Measurements from ENCODE around the gene TUBGCP2. TPM values are rescaled to one million over a fixed set of nuclear protein-coding genes. Genes with fewer than 3 reads are reported as not detected.

TUBGCP2 gene
- total RNA-seq, 1 experiment from 2014 or later: 52.4 TPM

DNA sequence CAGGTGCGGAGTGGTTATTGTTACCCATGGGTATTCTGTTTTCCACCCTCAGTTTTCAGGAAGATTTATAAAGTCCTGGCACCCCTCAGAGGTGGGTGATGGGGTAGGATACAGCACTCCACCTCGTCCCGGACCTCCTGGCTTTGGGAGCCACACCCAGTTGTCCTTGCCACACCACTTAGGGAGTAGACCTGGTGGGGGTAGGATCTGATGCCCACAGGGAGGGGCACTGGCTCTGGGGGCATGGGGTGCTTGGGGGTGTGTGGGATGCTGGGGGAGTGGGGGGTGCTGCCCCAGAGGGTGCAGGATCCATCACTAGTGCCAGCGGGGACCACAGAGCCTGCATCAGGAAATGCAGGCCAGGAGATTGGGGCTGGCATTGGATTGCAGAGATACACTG is 4.5 kb upstream of the TUBGCP2 start:
- H2BK12ac ChIP-seq (ENCODE audit: insufficient read length, low read depth, low read length): no peak overlapping the region
- H3K23me2 ChIP-seq (ENCODE audit: insufficient read length, low read depth, low read length, poor library complexity, severe bottlenecking): peaks cover 4% of the 10 kb centered on the region
- peaks cover 2 to 9% of the 10 kb centered on the region in 2 experiments; a peak in 2 of 4 replicates for H3K4me1 Mint-ChIP-seq
- no peak overlapping the region for H2AK5ac ChIP-seq (ENCODE audit: insufficient read length, low read length)
- H4K91ac ChIP-seq (ENCODE audit: insufficient read length, low read depth, low read length): no peak overlapping the region
- H3K23ac ChIP-seq (ENCODE audit: insufficient read length, low read depth, low read length): no peak overlapping the region
- no peak overlapping the region for H3K4me2 ChIP-seq (ENCODE audit: insufficient read depth, insufficient read length, low read length)
- no peaks in the 10 kb centered on the region for H3K27me3 ChIP-seq (ENCODE audit: insufficient read depth, low read length)
- H3K14ac ChIP-seq (ENCODE audit: insufficient read depth, low read length): no peak overlapping the region
- H4K5ac ChIP-seq (ENCODE audit: insufficient read length, low read depth, low read length): no peak overlapping the region
- H3K27ac ChIP-seq (ENCODE audit: insufficient read length, low read depth, low read length): no peak overlapping the region
- no peak overlapping the region for H2BK20ac ChIP-seq (ENCODE audit: low read depth, low read length, poor library complexity, severe bottlenecking)
- TF ChIP-seq, protein P1, sequence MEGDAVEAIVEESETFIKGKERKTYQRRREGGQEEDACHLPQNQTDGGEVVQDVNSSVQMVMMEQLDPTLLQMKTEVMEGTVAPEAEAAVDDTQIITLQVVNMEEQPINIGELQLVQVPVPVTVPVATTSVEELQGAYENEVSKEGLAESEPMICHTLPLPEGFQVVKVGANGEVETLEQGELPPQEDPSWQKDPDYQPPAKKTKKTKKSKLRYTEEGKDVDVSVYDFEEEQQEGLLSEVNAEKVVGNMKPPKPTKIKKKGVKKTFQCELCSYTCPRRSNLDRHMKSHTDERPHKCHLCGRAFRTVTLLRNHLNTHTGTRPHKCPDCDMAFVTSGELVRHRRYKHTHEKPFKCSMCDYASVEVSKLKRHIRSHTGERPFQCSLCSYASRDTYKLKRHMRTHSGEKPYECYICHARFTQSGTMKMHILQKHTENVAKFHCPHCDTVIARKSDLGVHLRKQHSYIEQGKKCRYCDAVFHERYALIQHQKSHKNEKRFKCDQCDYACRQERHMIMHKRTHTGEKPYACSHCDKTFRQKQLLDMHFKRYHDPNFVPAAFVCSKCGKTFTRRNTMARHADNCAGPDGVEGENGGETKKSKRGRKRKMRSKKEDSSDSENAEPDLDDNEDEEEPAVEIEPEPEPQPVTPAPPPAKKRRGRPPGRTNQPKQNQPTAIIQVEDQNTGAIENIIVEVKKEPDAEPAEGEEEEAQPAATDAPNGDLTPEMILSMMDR (conservative IDR thresholded peaks at IDR 0.05): no peak
- no peaks in the 10 kb centered on the region for H3K79me1 ChIP-seq (ENCODE audit: insufficient read depth, low read depth, low read length, poor library complexity, severe bottlenecking)
- H3K4ac ChIP-seq (ENCODE audit: low read depth, low read length): no peak overlapping the region
- no peak overlapping the region for H2AFZ ChIP-seq (ENCODE audit: low read length)
- H3K4me1 ChIP-seq (ENCODE audit: insufficient read depth, low read length): no peaks in the 10 kb centered on the region
- WGBS (ENCODE audit: extremely low coverage, insufficient read length, low lambda C conversion rate): no CpG with 5 or more reads among the region's 4 CpGs
- no peaks in the 10 kb centered on the region for H3K79me2 ChIP-seq (ENCODE audit: insufficient read depth, low read length)
- H3K4me3 Mint-ChIP-seq: no peak overlapping the region
- H3K18ac ChIP-seq (ENCODE audit: insufficient read length, low read depth, low read length): no peak overlapping the region
- no peaks in the 10 kb centered on the region for H4K20me1 ChIP-seq (ENCODE audit: control insufficient read depth, insufficient read depth, insufficient read length)
- no peaks in the 10 kb centered on the region for H3K9me3 ChIP-seq (ENCODE audit: control insufficient read depth, low read depth, low read length)
- H2BK5ac ChIP-seq (ENCODE audit: insufficient read length, low read length): no peak overlapping the region
- H3T11ph ChIP-seq (ENCODE audit: low read length): no peak overlapping the region
- peaks cover 4 to 34% (median 23%) of the 10 kb centered on the region in 3 experiments; a peak in 6 of 7 replicates for H3K36me3 Mint-ChIP-seq (ENCODE audit: insufficient read depth in 1 of 3, low read depth in 3 of 3)
- H3K27ac Mint-ChIP-seq: no peak overlapping the region
- no peak overlapping the region for H4K8ac ChIP-seq (replicated peaks; ENCODE audit: insufficient read length, low read depth, low read length)
- peaks cover 2% of the 10 kb centered on the region for H3K27me3 Mint-ChIP-seq (ENCODE audit: low read depth)
- no peak overlapping the region for H3K9ac ChIP-seq (ENCODE audit: extremely low read depth, insufficient read length, low read length)
- no peak overlapping the region for H3K56ac ChIP-seq (ENCODE audit: insufficient read length, low read depth, low read length)
- H2BK120ac ChIP-seq (ENCODE audit: low read depth, low read length, poor library complexity, severe bottlenecking): no peak overlapping the region
- no peak overlapping the region for H2BK15ac ChIP-seq (ENCODE audit: low read depth, low read length)
- H3K9me3 Mint-ChIP-seq: no peaks in the 10 kb centered on the region; a peak in 2 of 5 replicates
- no peak for DNase-seq

Measured in H9 (cell line).